Ammon's horn (tissue), 1 donor: ENCODE data around the gene RAN.
"Not testable (repeated sequence)": the region's sequence is repeated elsewhere in the genome, so short reads cannot be mapped to it uniquely, and the experiment has no call there.

Experiments used
- DNase-seq: peaks from one replicate; pipeline ENCODE4 v3.0.0-alpha.2; 2016; ENCODE audit warnings: low spot score

Gene RAN

DNA sequence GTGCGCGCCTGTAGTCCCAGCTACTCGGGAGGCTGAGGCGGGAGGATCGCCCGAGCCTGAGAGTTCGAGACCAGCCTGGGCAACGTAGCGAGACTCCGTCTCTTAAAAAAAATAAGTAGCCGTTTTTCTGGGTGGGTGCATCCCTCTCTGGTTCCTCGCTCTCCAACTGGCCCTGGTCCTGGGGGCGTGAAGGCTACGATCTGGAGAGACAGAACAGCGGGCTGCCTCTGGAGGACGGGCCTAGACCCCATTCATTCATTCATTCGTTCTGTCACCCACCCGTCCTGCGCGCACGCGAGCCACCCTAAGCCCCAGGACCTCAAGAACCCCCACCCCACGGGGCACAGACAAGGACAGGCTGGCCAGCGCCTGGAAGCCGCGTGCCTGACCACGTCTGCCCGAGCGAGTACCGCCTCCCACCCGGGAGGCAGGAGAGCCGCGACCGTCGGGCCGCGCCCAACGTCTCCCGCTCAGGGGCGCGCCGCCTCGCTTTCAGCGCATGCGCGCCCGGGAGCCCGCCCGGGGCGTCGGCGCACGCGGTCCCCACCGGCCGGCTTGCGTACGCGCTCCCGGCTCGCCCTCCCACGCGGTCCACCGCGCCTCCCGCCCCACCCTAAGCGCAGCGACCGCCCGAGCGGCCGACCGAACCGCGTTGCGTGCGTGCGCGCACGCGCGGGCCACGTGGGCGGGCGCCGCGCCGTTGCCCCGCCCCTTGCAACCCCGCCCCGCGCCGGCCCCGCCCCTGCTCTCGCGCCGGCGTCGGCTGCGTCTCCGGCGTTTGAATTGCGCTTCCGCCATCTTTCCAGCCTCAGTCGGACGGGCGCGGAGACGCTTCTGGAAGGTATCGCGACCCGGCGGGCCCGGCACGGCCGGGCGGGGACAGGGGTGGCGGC lies at the start of gene RAN:
Gene RAN (plus strand): TSS at position 781 of the 893 bp plus-strand sequence. CDS start 528 bp downstream, outside the sequence.
- DNase-seq, result peak; percentile 94

DNA sequence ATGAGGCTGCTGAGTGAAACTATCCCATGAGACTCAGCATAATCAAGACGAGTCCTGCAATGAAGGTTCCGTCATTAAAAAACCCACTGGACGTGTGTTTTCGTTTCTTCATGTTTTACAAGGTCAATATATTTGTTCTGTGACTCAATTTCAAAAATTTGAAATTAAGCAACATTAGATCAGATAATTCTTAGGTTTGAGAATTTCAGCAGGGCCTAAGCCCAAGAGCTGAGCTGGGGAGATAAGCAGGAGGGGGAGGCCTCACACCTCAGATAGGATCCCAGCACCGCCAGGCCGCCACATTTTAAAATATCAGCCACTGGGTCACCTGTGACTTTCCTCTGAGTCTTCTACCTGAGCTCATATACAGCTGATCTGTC lies 46.1 kb upstream of the RAN start:
- no peak for DNase-seq

DNA sequence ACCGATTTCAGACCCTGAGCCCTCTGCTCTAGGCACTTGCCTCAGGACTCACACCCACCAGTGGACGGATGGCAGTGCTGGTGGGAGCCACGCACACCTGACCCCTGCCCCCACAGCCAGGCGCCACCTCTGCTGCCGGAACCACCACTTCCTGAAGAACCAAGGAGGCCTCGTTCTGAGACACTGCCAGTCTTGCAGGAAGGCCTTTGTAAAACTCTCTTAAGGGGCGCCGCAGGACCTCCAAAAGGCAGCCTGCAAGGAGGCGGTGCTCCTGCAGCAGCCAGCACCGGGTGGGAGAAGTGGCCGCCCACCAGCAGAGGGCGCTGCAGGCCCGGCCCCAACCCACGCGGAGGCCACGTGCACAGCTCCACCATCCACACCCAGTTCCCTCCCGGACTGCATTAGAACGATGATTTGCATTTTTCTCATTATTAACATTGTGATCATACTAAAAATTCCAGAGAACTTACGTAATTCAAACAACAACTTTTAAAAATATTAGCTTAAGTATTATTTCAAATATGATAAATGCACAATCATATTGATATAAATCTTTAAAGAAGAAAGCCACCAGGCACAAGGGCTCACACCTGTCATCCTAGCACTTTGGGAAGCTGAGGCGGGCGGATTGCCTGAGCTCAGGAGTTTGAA lies 45.6 kb upstream of the RAN start:
- DNase-seq, result no peak

DNA sequence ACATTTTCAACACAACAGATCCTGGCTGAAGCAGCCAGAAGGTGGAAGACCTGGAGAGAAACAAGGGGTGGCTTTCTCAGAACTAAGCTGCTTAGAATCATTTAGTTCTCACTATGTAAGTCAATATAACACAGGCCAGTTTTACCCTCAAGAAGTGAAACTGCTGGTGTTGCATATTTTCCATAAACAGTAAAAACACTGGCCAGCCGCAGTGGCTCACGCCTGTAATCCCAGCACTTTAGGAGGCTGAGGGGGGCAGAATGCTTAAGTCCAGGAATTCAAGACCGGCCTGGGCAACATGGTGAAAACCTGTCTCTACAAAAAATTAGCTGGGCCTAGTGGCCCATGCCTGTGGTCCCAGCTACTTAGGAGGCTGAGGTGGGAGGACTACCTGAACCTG lies 44.4 kb upstream of the RAN start:
- no peak for DNase-seq

DNA sequence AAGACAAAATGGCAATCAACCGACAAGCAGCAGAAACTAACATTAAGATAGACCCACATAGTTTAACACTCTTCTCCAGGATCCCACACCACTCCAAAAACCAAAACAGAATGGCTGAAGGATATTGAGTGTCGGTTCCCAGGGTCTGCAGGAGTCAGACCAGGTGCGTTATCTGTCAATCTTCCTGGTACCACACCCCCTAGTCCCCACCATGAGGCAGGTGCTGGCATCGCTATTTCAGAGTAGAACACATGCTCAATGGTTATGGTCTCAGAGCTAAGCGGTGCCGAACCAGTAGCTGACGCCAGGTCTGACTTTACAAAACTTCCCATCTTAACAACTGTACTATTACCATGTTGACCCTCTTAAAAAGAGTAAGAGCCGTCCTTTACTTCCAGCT lies 43.0 kb upstream of the RAN start:
- no peak for DNase-seq

DNA sequence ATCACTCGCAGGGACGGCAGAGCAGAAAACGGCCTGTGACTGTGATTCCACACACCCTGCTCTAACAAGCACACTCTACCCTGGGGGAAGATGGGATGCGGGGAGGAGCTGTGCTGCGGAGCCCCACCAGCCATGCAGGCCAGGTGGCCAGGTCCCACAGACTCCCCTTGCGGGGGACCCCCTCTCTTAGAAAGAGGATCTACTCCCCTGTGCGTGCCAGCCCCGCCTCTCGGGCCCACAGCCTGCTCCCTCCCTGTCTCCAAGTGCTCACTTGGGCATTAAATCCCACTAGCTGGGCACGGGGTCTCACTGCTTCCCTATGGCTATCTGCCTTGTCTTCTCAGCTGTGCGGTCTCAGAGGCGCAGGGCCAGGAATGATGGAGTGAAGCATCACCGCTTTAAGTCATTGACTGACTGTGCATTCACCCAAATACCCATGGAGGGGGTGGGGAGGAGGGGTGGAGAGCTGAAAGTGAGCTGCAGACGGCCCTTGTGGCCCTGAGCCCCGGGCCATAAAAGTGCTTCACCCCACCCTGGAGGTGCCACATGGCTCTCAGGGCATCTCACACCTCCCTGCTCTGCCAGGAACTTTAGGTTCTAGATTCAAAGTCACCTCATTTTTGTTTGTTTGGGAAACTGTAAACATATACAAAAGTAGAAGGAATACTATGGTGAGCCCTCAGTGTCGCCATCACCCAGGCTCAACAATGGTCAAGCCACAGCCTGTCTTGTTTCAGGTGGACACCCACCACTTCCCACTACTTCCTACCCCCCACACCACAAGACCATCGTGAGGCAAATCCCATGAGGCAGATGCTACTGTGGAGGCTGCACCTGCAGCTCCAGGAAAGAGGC lies 42.2 kb upstream of the RAN start:
- no peak for DNase-seq

DNA sequence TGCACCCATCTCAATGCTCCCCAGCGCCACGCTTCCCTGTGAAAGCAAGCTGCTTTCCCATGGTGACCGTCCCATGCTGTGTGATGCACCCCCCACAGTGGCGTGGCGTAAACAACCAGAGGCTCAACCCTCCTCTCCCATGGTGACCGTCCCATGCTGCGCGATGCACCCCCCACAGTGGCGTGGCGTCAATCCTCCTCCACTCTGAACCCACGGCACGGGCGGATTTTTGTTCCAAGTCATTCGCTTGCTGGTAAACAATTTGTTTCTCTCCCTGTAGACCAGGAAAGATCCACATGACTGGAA lies 41.7 kb upstream of the RAN start:
- DNase-seq, result no peak

DNA sequence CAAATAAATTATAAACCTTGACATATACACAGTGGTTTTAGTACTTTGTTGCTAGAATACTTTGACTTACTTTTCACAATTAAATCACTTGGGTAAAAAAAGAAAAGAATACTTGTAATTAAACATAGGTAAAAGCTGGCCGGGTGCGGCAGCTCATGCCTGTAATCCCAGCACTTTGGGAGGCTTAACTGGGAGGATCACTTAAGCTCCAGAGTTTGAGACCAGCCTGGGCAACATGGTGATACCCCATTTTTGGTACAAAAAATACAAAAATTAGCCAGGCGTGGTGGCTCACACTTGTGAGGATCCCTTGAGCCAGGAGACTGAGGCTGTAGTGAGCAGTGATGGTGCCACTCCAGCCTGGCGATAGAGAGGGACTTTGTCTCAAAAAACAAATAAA lies 40.6 kb upstream of the RAN start:
- no peak for DNase-seq

DNA sequence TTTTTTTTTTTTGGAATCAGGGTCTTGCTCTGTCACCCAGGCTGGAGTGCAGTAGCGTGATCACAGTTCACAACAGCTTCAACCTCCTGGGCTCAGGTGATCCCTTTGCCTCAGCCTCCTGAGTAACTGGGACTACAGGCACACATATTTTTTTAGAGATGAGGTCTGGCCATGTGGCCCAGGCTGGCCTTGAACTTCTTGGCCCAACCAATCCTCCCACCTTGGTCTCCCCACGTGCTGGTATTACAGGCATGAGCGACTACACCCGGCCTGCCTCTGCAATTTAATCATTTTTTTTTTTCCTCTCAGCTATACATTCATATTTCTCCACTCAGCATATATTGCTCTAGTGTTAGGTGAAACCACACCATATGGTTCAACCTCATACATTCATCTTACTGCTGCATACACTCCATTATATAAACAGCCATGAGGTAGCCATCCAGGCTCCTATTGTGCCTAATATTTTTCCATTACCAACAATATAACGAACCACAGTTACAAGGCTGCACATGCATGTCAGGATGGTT lies 39.9 kb upstream of the RAN start:
- no peak for DNase-seq

DNA sequence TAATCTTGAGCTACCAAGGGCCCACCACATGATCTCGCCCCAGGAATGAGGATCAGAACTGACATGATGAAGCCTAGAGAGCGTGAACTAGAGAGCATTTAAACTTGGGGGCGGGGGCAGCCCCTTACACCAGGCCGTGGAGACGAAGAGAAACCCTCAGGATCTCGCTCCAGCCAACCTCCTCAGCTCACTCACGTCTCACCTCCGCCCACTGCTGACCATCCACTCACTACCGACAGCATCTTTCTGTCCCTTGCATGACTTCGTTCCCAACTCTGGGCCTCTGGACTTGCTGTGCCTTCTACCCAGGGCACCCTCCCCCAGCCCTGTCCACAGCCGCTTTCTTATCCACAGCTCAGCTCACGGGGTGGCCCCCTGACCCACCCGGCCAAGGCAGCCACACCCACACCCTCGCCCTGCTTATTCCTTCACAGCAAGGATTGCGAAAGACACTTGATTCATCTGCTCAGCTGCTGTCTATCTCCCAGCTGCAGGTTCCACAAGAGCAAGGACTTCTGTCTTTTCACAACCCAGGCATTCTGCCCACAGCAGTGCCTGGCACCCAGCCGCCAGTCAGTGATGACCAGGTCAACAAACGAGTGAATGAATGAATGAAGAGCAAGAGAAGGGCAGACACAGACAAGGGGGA lies 39.2 kb upstream of the RAN start:
- peak; percentile 68 for DNase-seq

DNA sequence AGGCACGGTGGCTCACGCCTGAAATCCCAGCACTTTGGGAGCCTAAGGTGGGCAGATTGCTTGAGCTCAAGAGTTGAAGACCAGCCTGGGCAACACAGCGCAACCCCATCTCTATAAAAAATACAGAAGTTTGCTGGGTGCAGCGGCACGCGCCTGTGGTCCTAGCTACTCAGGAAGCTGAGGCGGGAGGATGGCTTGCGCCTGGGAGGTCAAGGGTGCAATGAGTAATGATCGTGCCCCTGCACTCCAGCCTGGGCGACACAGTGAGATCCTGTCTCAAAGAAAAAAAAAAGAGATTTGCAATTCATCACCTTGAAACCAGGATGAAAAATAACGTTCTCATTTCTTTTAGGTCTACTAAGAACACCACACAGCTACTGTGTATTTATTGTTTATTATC lies 36.9 kb upstream of the RAN start:
- no peak for DNase-seq

DNA sequence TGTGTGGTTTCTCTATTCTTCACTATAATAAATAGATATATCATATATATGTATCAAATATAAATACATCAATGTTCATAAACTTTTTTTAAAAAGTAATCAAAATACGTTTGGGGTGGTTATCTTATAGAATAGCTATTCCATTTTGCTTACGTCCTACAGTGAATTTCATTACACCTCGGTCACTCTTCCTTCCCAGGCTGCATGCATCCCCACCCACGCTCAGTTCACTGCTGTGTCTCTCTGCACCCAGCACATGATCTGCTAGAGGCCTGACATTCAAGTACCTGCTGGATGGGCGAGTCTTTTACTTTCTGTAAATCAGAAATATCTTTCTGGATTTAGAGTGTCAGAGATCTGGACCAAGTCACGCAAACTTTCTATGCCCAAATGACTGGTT lies 36.4 kb upstream of the RAN start:
- DNase-seq, result no peak

DNA sequence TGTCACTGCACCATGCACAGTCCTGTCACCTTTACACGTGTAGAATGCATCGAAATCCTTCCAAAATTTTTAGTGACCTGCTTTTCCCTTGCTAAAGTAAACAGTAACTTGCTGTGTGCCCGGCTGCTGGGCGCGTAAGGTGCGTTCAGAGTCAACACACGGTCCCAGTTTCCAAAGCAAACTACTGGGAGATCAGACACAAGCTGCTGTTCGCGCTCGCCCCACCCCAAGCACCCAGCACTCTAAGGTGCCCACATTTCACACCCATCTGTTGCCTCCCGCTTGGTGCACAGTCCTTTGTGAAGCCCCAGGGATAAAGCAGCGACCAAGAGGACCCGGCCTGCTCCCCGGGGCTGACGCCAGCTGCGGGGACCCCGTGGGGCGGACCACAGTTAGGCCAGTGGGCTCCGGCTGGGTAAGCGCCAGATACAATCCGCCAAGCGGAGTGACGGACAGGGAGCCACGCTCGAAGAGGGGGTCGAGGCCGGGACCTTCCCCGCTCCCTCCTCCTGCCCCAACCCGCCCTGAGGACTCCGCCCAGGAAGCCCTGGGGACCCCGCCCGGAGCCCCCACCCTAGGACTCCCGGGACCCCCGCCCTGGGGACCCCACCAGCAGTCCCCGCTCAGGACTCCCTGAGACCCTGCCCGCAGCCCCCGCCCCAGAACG lies 33.4 kb upstream of the RAN start:
- DNase-seq, result peak; percentile 42

DNA sequence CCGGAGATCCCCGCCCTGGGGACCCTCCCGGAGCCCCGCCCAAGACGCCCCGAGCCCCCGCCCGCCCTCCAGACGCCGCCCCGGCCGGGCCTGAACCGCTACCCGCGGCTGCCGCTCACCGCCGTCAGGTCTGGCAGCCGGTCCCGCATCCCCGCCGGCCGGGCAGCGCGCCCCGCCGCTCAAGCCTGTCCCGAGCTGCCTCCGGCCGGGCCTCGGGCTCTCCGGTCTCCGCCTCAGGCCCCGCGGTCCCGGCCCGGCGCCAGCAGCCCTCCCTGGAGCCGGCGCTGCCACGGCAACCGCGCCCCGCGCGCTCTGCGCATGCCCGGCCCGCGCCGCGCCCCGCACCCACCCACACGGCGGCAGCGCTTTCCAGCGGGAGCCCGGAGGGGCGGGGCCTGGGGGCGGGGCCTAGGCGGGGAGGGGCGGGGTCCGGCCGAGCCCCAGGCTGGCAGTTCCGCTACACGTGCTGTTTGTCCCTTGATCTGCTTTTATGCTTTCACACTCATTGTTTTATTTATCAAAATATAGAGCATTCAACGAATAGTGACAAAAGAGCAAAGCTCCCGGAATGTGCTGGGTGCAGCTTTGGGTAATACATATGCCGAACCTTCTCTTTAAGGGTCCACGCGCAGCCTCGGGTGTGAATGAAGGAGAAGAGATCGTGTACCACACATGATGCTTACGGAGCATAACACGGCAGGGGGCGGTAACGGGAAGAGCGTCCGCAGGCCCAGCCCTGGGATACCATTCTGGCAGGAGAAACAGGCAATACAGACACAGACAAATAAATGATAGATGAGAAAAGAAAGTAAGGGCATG lies 32.7 kb upstream of the RAN start, which contains the start of gene STX2:
Gene STX2 (minus strand): TSS at position 300 of the 819 bp plus-strand sequence. CDS start 151 bp downstream, at position 149.
- peak; percentile 89 for DNase-seq

DNA sequence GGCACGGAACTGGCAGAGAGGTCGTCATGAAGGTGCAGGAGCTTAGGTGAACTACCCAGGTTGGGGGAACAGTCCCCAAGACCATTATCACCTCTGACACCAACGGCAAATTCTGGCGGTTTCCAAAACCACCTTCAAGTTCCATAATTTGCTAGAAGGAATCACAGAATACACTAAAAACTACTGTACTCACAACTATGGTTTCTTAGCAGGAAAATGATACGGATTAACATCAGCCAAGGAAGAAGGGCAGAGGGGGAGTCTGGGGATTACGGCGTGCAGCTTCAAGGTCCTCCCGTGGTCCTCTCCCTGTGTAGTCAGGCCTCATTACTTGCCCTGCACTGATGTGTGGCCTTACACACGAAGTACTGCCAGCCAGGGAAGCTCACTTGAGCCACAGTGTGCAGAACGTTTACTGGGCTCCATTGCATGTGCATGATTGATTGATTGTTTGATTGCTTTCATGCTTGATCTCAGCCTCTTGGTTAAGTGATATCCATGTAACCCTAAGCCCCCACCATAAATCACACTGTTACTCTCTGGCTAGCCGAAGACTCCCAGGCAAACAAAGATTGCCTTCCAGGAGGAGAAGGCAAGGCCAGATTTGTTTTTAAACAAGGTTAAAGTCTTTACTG lies 32.0 kb upstream of the RAN start:
- DNase-seq, result no peak

DNA sequence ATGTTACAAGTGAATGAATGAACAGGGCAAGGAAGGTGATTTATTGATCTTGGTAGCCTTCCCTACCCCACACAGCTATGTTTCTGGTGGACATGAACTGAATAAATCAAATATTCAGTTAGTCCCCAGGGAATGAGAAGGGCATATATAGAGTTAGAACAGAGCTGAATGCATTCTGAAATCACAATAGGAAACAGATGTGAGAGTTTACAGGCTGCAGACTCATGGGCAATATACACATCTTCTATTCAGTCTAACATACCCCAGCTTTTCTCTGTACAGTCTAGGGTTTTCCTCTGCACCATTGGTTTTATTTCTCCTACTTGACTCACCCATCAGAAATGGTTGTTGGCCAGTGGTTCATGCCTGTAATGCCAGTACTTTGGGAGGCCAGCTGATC lies 25.5 kb upstream of the RAN start:
- DNase-seq, result no peak

DNA sequence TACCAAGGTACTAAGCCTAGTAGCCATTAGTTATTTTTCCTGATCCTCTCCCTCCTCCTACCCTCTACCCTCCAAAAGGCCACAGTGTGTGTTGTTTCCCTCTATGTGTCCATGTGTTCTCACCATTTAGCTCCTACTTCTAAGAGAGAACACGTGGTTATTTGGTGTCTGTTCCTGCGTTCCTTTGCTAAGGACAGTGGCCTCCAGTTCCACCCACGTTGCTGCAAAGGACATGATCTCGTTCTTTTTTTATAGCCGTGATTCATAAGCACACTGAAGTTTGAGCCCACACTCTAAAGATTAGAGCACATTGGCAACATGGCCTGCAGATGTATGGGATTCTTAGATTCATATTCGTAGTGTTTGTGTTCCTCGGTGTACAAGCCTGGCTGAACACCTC lies 24.8 kb upstream of the RAN start:
- DNase-seq, result no peak

DNA sequence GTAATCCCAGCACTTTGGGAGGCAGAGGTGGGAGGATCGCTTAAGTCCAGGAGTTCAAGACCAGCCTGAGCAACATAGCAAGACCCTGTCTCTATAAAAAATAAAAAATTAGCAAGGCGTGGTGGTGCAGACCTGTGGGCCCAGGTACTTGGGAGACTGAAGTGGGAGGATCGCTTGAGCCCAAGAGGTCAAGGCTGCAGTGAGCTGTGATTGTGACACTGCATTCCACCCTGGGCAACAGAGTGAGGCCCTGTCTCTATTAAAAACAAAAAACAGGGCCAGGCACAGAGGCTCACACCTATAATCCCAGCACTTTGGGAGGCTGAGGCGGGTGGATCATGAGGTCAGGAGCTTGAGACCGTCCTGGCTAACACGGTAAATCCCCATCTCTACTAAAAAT lies 23.8 kb upstream of the RAN start:
- DNase-seq, result not testable (repeated sequence)

DNA sequence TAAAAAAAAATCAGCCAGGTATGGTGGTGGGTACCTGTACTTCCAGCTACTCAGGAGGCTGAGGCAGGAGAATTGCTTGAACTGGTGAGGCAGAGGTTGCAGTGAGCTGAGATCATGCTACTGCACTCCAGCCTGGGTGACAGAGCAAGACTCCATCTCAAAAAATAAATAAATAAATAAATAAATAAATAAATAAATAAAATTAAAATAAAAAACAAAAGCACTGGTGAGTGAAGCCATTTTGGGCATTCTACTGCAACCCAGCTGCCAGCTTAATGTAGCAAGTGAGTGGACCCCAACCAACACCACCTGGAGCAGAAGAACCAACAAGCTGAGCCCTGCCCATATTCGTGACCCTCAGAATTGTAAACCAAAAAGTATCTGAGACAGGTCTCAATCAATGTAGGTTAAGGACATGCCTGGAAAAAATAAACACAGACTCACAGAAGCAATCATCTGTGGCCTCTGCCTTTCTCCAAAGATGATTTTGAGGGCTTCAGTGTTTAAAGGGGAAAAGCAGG lies 23.0 kb upstream of the RAN start:
- not testable (repeated sequence) for DNase-seq
